Activated naive CD4-positive, alpha-beta T cell treated with anti-CD3 and anti-CD28 coated beads, Interleukin-2, amount 50 U/mL, for 24 hours (primary cell): ENCODE measurements around the gene SH2D6.

ENCODE experiments used
- H3K27ac Mint-ChIP-seq: one replicate; pipeline ENCODE4 v1.8.0; 2021; ENCODE audit warnings: mild to moderate bottlenecking, mixed read lengths
- H3K27me3 Mint-ChIP-seq: one replicate; pipeline ENCODE4 v1.8.0; 2021; ENCODE audit warnings: mixed read lengths
- H3K36me3 Mint-ChIP-seq: one replicate; pipeline ENCODE4 v1.8.0; 2021; ENCODE audit warnings: mixed read lengths
- H3K4me1 Mint-ChIP-seq: one replicate; pipeline ENCODE4 v1.8.0; 2021; ENCODE audit warnings: mixed read lengths
- H3K4me3 Mint-ChIP-seq: one replicate; pipeline ENCODE4 v1.8.0; 2021; ENCODE audit warnings: mild to moderate bottlenecking, mixed read lengths
- H3K9me3 Mint-ChIP-seq: one replicate; pipeline ENCODE4 v1.8.0; 2021; ENCODE audit warnings: mixed read lengths

Gene SH2D6

DNA sequence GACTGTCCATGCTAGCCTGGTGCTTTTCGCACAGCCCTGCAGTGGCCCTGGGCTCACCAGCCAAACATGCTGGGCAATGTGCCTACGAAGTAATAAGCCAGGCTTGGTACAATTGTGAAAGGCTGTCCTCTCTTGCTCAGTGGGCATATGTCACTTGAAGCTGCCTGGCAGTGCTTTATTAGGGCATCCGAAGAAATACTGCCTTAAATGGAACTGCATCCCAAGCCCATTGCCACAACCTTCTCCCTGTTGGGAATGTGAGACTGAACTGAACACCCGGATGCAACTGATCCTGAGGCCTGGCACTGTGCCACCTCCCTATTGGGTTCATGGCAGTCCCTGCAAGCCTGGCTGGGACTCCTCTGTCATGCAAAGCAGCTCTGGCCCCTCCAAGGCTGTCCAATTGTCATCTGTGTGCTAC, 24.2 kb upstream of the SH2D6 start:
- no peaks in the 10 kb centered on the region for H3K27me3 Mint-ChIP-seq
- H3K36me3 Mint-ChIP-seq = no peaks in the 10 kb centered on the region
- H3K27ac Mint-ChIP-seq = no peak overlapping the region
- no peaks in the 10 kb centered on the region for H3K9me3 Mint-ChIP-seq
- peaks cover 15% of the 10 kb centered on the region for H3K4me1 Mint-ChIP-seq
- H3K4me3 Mint-ChIP-seq = no peak overlapping the region

GRCh38 chr2:85394976-85395375, 23.5 kb upstream of the SH2D6 start:
- H3K4me1 Mint-ChIP-seq = peaks cover 15% of the 10 kb centered on the region
- no peaks in the 10 kb centered on the region for H3K36me3 Mint-ChIP-seq
- no peaks in the 10 kb centered on the region for H3K9me3 Mint-ChIP-seq
- no peak overlapping the region for H3K4me3 Mint-ChIP-seq
- H3K27ac Mint-ChIP-seq = no peak overlapping the region
- no peaks in the 10 kb centered on the region for H3K27me3 Mint-ChIP-seq

DNA sequence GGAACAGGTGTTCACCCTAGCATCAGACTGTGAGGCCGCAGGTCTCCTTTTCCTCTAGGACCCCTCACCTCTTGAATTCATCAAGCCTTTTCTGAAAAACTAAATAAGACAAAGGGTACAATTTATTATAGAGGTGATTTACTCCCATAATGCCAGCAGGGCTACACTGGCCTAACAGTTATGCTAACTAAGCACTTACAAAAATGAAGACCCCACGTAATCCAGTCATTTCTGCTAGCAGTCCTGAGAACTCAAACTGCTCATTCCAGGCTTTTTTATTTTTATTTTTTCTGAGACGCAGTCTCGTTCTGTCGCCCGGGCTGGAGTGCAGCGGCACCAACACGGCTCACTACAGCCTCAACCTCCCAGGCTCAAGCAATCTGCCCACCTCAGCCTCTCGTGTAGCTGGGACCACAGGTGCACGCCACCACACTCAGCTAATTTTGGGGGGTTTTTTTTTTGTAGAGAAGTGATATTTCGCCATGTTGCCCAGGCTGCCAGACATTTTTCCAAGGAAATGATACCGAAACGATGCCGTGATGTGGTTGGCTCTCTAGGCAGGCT, 22.5 kb upstream of the SH2D6 start:
- H3K4me1 Mint-ChIP-seq = peaks cover 15% of the 10 kb centered on the region
- H3K36me3 Mint-ChIP-seq = no peaks in the 10 kb centered on the region
- no peak overlapping the region for H3K27ac Mint-ChIP-seq
- H3K4me3 Mint-ChIP-seq = no peak overlapping the region
- H3K27me3 Mint-ChIP-seq = no peaks in the 10 kb centered on the region
- no peaks in the 10 kb centered on the region for H3K9me3 Mint-ChIP-seq

GRCh38 chr2:85396531-85397470, 21.7 kb upstream of the SH2D6 start:
- Mint-ChIP-seq H3K27ac (no peak overlapping the region), H3K27me3 (no peaks in the 10 kb centered on the region), H3K4me1 (peaks cover 8% of the 10 kb centered on the region), H3K9me3 (no peaks in the 10 kb centered on the region), H3K4me3 (no peak overlapping the region), H3K36me3 (no peaks in the 10 kb centered on the region)

DNA sequence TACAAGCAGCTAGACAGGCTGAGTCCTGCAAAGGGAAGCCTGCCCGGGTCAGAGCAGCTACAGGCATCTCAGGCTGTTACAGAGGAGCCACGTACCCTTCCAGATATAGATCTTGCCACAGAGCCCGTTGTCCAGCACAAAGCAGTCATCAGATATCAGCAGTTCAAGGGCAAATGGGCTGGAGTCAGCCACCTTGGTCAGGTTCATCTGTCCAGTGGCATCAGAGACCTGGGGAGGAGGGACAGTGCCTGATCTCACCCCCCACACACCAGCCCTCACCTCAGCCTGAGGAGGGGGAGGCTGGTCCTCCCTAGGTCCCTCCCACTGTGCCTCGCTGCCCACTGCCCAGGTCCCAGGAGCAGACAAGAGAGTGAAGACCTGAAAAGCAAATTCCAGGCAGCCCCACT, 20.6 kb upstream of the SH2D6 start:
- no peaks in the 10 kb centered on the region for H3K9me3 Mint-ChIP-seq
- H3K27ac Mint-ChIP-seq = no peak overlapping the region
- H3K4me3 Mint-ChIP-seq = no peak overlapping the region
- no peaks in the 10 kb centered on the region for H3K4me1 Mint-ChIP-seq
- no peaks in the 10 kb centered on the region for H3K27me3 Mint-ChIP-seq
- peaks cover 2% of the 10 kb centered on the region for H3K36me3 Mint-ChIP-seq

GRCh38 chr2:85398426-85399182, 19.9 kb upstream of the SH2D6 start:
- no peak overlapping the region for H3K27ac Mint-ChIP-seq
- no peaks in the 10 kb centered on the region for H3K4me1 Mint-ChIP-seq
- H3K36me3 Mint-ChIP-seq = peaks cover 5% of the 10 kb centered on the region
- peaks cover 4% of the 10 kb centered on the region for H3K9me3 Mint-ChIP-seq
- H3K27me3 Mint-ChIP-seq = no peaks in the 10 kb centered on the region
- no peak overlapping the region for H3K4me3 Mint-ChIP-seq

DNA sequence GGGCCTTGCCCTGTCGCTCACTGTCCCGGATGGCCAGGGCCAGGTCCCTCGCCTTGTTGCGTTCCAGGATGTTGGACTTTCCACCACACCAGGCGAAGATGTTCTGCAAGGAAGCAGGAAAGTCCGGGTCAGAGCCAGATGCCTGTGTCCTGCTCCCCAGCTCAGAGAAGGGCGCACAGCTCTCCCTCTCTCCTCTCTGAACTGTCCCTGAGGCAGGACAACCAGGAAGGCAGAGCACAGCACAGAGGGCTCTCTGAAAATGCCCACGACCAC, 19.4 kb upstream of the SH2D6 start:
- Mint-ChIP-seq H3K4me1 (no peaks in the 10 kb centered on the region), H3K9me3 (peaks cover 4% of the 10 kb centered on the region), H3K4me3 (no peak overlapping the region), H3K36me3 (peaks cover 7% of the 10 kb centered on the region), H3K27ac (no peak overlapping the region), H3K27me3 (no peaks in the 10 kb centered on the region)

DNA sequence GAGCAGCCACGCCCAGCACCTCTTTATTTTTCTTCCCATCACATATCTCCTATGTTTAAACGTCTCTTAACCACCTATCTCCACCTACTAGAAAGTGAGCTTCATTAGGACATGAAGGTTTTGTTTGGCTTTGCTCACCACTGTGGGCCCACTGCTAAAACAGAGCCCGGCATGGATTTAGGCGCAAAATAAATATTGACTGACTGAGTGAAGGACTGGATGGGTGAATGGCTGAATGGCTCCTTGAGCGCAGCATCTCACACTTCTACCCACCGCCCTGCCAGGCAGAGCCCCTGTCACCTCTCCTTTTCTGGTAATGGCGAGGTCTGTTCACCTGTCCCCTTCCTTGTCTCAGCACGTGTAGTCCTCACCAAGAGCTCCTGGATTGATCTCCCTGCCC, 18.5 kb upstream of the SH2D6 start:
- H3K4me1 Mint-ChIP-seq = peaks cover 3% of the 10 kb centered on the region
- no peak overlapping the region for H3K27ac Mint-ChIP-seq
- peaks cover 8% of the 10 kb centered on the region for H3K36me3 Mint-ChIP-seq
- H3K9me3 Mint-ChIP-seq = peaks cover 4% of the 10 kb centered on the region
- H3K27me3 Mint-ChIP-seq = no peaks in the 10 kb centered on the region
- no peak overlapping the region for H3K4me3 Mint-ChIP-seq

DNA sequence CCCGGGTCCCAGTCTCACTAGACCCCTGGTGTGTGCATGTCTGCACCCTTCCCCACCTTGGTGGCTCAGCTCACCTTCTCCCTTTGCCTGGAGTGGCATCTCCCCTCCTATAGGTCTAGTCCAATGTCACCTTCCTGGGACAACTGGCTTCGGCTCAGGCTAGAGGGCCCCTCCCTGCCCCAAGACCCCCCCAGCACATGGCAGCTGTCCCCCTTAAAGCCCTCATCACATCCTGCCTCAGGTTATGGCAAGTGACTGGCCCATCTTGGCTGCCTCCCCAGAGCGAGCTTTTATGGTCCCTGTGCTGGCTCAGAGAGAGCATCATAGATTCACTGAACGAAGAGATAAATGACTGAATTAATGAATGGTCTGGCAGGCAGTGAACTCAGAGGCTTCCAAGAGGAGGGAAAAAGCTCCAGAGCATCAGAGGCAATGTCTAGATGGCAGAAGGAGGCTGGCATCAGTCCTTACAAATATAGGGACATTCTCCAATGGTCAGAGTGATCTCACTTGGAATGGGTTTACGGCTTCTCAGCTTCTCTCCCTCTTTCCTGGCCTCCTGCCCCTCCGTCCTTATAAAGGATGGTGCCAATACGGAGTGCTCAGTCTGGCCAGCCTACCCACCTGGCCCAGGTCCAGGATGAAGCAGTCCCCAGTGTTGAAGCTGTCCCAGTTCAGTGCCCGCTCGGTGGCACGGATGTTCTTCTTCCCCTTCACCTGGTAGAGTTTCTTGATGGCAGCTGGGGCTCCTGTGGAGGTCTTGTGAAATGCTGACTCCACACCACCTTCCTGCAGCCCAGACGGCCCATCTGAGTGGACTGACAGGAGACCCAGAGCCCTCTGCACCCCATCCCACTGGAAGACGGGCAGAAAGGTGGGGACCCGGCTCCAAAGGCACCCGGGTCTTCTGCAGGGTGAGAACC, 17.7 kb upstream of the SH2D6 start:
- Mint-ChIP-seq H3K27ac (no peak overlapping the region), H3K27me3 (no peaks in the 10 kb centered on the region), H3K9me3 (peaks cover 4% of the 10 kb centered on the region), H3K36me3 (peaks cover 8% of the 10 kb centered on the region), H3K4me1 (peaks cover 10% of the 10 kb centered on the region), H3K4me3 (no peak overlapping the region)

GRCh38 chr2:85401464-85401805, 17.1 kb upstream of the SH2D6 start:
- no peak overlapping the region for H3K27ac Mint-ChIP-seq
- peaks cover 4% of the 10 kb centered on the region for H3K9me3 Mint-ChIP-seq
- peaks cover 8% of the 10 kb centered on the region for H3K36me3 Mint-ChIP-seq
- no peaks in the 10 kb centered on the region for H3K27me3 Mint-ChIP-seq
- no peak overlapping the region for H3K4me3 Mint-ChIP-seq
- peaks cover 12% of the 10 kb centered on the region for H3K4me1 Mint-ChIP-seq

DNA sequence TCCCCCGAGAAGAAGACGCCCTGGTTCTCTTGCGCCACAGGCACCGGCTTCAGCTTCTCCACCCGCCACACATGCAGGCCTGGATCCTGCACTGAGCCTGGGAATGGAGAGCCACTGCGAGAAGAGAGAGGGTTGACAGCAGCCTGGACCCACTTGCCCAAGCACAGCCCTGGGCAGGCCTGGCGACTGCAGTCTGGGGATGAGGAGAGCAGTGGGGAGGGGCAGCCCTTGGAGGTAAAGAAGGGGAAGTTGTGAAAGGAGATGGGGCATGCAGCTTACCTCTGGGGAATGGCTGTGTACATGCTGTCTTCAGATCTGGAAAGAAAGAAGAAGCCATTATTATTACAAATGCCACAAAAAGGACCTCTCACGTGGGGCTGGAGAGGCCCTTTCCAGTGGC, 16.7 kb upstream of the SH2D6 start:
- H3K27me3 Mint-ChIP-seq = no peaks in the 10 kb centered on the region
- peaks cover 4% of the 10 kb centered on the region for H3K9me3 Mint-ChIP-seq
- peaks cover 8% of the 10 kb centered on the region for H3K36me3 Mint-ChIP-seq
- H3K27ac Mint-ChIP-seq = no peak overlapping the region
- no peak overlapping the region for H3K4me3 Mint-ChIP-seq
- H3K4me1 Mint-ChIP-seq = peaks cover 12% of the 10 kb centered on the region

GRCh38 chr2:85405201-85406059, 13.1 kb upstream of the SH2D6 start:
- Mint-ChIP-seq H3K27me3 (no peaks in the 10 kb centered on the region), H3K9me3 (peaks cover 4% of the 10 kb centered on the region), H3K27ac (peak overlapping the region; percentile 92), H3K4me3 (peak overlapping the region; percentile 61), H3K4me1 (peaks cover 41% of the 10 kb centered on the region), H3K36me3 (peaks cover 8% of the 10 kb centered on the region)

DNA sequence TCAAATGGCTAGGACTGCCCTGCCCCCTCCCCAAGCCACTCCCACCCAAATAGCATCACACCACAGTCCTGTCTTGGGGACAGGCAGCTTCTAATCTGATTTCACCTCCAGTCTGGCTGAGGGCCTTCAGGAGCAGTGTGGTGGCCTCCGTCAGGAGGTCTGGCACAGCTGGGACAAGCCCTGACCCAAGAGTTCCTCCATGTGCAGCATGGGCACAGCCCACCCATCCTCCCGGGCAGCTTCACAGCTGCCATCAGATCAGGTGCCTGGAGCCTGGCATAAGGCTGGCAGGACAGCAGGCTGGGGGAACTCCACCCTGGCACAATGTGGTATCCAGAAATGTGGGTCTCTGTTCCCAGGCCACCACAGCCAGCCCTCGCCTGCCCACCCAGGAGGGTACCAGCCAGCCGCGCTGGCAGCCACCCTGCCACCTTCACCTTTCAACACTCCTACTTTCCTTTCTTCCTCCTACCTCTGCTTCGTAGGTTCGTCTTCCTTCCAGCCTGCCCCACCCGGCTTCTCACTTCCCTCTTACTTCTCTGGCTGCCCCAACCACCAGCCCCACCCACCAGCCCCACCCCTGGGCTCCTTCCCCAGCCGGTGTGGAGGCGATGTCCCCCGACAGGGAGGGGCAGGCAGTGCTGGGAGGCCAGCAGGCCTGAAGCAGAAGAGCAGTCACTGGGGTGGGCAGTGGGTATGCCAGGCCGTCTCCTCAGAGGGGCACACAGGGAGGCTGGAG, 8.5 kb upstream of the SH2D6 start, which contains the start of gene CAPG:
Gene CAPG, minus strand, starts transcription at position 522 of the 739 bp plus-strand sequence. CDS start 8,221 bp downstream, outside the sequence.
- Mint-ChIP-seq H3K9me3 (no peaks in the 10 kb centered on the region), H3K4me1 (peaks cover 51% of the 10 kb centered on the region), H3K27ac (peak within 1 kb of the TSS; percentile 51), H3K36me3 (no peaks in the 10 kb centered on the region), H3K27me3 (peaks cover 4% of the 10 kb centered on the region), H3K4me3 (peak within 1 kb of the TSS; percentile 63)
